IPS DF 4.7 (cell line): ENCODE data around the gene C11orf97.
"Not testable (repeated sequence)": the region's sequence is repeated elsewhere in the genome, so short reads cannot be mapped to it uniquely, and the experiment has no call there.

Source experiments
- DNase-seq: peaks from one replicate; pipeline ENCODE4 v3.0.0-alpha.2; 2013; ENCODE audit warnings: low spot score; ENCODE audit errors: extremely low read depth

Gene C11orf97, protein sequence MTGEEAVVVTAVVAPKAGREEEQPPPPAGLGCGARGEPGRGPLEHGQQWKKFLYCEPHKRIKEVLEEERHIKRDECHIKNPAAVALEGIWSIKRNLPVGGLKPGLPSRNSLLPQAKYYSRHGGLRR

DNA sequence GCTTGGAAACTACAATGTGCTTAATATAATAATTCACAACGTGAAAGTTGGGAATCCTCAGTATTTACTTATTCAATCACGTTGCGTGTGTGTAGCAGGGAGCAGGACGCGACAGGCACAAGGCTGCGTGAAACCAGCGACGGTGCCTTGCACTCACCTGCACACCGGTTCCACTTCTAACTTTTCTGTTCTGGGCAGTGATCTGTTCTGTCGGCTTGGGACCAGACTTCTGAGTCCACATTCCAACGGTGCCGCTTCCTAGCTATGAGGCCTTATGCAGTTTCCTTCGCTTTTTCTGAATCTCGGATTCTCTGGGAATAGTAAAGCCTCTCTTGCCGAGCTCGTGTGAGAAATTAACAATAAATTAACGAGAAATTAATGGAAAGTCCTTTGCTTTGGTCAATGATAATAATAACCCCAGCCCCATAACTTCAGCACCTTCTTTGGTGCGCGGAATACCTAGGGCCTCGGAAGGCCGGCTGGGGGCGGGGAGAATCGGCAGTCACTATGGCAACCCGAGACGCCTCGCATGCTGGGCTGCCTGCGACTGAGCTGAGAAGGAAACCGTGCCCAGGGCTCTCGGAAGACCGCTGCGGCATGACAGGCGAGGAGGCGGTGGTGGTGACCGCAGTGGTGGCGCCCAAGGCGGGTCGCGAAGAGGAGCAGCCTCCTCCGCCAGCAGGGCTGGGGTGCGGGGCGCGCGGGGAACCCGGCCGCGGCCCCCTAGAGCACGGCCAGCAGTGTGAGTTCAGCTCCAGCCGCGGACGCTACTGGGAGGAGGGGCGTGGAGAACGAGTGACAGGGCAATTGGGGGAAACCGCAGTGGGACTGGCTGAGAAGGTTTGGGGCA, at the start of gene C11orf97:
C11orf97 (plus strand) TSS at position 530 of the 850 bp plus-strand sequence; CDS start at position 598, 68 bp downstream.
- no peak for DNase-seq

DNA sequence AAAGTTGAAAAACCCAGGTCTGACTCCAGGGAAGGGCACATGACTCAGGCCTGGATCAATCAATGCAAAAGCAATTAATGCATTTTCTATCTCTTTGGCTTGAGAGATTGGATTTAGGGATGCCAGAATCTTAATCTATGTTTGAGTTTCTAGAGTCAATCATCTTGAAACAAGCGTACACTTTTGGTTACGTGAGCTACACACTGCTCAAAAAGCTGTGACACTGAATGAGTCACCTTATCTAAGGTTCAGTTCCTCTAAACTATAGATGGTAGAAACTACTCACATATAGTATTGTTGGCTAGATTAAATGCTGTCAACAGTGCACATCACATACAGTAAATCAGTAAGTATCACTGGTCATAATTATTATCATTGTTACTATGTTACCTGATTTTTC, 42.8 kb upstream of the C11orf97 start:
- no peak for DNase-seq

DNA sequence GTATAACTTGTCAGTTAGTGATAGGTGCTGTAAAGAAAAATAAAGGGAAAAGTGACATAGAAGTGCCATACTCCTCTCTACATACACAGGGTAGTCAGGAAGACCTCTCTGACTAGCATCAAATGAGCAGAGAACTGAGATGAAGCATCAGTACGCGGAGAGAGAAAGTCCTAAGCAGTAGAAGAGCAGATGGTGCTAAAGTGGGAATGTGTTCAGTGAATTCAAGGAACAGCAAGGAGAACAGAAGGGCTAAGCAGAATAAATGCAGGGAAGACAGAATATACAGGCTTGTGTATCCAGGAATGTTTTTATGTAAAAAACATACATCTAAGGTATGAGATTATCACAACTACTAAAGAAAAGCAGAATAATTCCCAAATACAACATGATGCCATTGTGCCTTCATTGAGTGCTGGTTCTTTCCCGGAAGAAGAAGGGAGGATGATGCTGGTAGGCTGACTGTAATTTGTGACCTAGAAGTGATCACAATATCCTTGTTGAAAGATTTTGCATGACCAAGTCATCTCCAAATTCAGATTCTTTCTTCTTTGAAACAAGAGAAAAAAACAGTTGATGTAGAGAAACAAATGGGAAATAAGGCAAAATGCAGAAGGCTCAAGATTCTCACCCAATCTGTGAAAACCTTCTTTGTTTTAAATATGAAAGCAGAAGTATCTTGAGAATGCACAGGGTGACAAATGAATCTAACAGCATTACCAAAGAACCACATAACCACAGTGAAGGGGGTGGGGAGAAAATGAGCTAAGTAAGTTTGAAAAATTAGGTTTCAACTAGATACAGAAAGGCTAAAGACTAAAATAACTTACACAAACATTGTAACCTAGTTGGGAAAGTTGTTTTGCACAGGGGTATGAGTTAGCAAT, 39.1 kb upstream of the C11orf97 start:
- peak; percentile 14 for DNase-seq

DNA sequence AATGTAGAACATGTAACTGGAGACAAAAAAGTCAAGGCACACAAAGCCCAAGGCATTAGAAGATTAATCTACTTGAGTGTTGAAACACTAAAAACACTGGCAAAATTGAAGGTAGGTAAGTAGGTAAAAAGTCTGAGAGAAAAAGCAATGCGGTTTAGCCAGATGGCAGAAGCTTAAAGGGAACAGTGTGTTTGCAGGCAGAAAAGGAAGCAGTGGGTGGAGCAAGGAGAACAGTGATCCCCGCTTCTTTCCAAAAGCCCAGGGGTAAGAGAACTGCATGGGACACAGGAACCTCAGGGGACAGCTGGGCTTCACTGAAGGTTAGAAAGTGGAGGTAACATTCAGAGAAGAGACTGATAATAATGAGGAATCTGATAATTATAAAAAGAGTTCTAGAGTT, 34.6 kb upstream of the C11orf97 start:
- no peak for DNase-seq

DNA sequence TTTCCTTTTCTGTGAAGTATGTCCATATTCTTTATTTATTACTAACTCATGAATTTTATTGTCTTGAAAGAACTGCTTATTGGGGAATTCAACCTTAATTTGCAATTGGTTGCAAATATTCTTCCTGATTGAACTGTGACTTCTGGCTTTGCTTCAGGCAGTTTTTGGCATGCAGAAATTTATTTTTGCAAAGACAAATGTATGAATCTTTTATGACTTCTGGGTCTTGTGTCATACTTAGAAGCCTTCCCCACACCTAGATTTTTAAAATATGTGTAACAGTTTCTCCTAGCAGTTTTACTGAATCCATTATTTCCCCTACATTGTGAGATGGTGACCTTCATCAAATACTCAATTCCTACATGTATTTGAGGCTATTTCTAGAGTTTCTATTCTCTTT, 30.9 kb upstream of the C11orf97 start:
- no peak for DNase-seq

DNA sequence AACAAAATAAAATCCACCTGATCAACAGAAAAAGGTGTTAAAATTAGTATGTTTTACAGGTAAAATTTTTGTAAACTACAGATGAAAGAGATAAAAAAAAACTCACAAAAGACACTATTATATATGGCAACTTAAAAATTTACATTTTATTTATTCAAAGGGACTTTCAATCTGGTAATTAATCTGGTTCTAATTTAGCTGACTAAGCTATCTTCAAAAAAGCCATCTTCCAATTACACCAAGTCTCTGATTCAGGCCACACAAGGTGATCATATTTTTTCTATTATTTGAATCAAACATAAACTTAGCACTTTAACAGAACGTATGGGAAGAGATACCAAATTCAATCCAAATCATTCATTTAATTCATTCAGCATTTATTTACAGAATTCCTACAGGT, 26.2 kb upstream of the C11orf97 start:
- no peak for DNase-seq

DNA sequence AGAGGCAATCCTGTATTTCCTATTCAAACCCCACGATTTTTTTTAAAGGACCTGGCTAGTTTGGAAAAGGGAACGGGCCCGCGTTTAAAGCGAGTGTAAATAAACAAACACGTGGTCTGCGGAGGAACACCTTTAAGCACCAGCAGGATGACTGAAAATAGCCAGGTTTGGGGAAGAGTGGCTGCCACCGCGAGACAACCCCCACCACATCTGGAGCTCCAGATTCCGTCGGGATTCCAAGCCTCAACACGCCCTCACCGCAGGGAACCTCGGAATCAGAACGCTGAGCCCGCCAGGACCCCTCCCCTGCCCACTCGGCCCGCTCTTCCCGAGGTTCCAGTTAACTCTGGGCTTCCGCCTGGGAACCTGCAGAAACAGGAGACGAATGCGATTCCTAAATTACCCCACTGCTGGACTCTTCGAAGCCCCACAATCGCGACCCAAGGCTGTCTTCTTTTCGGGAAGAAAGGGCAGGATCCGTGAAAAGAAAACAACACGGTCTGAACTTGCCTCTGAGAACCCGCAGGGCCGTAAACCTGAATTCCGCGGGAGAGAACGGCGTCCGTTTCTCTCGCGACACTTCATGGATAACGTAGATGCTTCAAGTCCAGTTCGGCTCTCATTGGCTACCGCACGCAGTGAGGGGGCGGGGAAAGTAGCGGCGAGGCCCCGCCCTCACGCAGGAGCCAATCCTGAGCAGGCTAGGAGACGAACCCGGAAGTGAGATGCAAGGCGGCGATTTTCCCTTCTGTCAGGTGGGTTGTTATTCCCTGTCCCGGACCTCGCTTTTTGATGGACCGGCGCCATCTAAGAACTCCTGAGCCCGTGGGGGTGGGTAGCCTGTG, 18.8 kb upstream of the C11orf97 start, which contains the start of the genes ANKRD49 and MRE11:
ANKRD49 (plus strand) TSS at position 704 of the 845 bp plus-strand sequence. CDS start 2,710 bp downstream, outside the sequence.
MRE11 (minus strand) TSS at position 564 of the 845 bp plus-strand sequence. CDS start 1,043 bp downstream, outside the sequence.
- DNase-seq, result peak; percentile 84

DNA sequence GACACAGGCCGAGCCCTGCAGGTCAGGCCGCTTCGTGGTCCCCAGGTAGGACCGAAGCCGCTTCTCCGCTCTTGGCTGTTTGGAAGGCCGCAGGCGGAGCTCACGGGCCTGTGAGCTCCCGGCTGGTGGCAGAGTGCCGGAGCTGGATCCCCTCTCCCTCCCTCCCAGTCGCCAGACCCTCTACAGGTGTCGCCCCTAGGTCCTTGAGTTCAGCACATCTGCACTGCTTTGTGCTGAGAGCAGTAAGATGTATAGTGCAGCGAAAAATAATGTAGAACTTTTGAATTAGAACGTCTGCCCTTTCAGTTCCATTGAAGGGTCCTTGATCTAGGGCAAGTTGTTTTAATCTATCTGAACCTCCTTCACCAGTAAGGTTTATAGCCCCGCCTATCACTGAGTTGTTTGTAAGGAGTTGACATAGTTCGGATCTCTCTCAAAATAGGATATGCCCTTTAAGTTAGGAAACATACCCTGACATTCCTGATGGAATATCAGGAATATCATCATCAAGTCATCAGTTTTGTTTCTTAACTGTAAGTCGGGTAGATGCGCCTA, 18.1 kb upstream of the C11orf97 start:
- DNase-seq, result no peak

DNA sequence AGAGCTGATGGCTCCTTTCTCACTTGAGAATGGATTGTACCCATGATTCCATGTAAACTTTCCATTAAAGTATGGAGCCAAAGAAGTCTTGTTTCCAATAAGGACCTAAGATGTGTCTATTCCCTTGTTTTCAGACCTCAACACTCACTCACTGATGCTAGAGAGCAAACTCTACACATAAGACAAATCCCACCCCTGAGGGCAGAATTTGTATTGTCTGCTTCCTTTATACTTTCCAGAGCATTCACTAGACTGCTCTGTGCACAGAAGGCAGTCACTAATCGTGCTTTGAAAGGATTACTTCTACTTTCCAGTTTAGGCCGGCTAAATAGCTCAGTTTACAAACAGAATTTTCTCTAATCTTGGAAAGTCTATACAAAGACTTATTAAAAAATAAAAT, 12.1 kb upstream of the C11orf97 start:
- no peak for DNase-seq

DNA sequence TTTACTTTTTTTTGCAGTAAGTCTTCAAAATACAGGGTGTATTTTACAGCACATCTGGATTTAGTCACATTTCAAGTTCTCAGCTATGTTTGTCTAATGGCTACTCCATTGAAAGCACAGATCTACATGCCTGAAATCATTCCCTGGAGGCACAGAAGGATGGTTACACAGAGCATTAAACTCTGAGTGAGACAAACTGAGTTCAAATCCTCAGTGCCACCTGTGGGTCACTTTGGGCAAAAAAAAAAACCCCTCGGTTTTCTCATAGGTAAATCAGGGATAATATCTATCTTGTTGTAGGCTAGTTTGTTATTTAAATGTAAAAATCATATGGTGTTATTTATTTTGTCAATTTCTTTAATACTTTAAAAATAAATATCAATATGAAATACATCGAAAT, 10.7 kb upstream of the C11orf97 start:
- DNase-seq, result no peak

DNA sequence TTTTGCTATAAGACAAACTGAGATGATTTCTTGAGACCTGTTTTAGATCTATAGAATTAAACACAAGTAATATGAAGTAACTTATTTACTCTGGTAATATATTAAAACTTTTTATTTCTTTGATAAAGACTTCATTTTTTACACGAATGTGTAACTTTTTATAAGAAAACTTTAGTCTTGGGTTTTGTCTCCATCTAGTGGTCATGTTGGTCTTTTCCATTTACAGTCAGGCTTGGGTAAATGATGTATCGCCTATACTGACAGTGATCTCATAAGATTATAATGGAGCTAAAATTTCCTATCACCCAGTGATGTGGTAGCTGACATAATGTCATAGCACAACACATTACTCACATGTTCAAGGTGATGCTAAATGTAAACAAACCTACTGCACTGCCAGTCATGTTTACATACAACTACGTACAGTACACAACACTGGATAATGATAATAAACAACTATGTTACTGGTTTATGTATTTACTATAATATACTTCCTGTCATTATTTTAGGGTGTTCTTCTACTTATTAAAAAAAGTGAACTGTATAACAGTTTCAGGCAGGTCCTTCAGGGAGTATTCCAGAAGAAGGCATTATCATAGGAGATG, 7.5 kb upstream of the C11orf97 start:
- no peak for DNase-seq

DNA sequence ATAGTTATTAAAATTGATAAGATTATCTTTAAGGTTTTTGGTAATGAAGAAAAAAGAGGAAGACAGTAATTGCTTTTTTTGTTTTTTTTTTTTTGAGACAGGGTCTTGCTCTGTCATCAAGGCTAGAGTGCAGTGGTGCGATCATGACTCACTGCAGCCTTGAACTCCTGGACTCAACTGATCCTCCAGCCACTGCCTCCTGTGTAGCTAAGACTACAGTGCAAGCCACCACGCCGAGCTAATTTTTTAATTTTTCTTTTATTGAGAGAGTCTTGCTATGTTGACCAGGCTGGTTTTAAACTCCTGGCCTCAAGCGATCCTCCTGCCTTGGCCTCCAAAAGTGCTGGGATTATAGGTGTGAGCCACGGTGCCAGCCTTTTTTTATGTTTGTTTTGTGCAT, 5.7 kb upstream of the C11orf97 start:
- DNase-seq, result not testable (repeated sequence)

DNA sequence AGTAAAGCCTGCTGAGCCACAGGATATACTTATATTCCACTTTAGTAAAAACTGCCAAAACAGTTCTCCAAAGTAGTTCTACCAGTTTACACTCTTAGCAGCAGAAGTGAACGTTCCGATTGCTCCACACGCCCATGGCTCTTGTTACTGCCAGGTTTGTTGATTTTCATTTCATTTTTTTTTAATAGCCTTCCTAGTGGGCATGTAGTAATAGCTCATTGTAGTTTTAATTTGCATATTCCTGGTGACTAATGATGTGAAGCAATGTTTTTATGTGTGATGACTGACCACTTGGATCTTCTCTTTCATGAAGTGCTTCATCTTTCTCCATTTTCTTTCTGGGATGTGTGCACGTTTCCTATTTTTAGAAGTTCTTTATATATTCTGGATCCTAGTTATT, 4.8 kb upstream of the C11orf97 start:
- no peak for DNase-seq

DNA sequence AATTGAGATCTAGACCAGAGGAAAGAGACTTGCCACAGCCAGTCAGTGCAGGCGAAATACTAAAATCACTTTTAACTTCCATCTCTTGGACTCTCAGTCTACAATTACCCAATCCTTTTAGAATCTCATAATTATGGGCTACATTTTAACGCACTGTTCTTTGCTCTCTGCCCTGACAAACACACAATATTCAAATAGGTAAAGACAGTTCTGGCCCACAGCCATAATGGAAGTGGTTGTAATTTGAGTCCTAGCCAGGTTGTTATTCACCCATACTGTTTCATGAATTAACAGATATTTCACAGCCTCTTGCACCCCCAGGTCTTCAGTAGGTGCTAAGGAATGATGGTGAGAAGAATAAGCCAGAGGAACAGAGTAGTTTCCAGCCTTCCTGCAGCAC, 830 bp downstream of the C11orf97 start:
- no peak for DNase-seq

DNA sequence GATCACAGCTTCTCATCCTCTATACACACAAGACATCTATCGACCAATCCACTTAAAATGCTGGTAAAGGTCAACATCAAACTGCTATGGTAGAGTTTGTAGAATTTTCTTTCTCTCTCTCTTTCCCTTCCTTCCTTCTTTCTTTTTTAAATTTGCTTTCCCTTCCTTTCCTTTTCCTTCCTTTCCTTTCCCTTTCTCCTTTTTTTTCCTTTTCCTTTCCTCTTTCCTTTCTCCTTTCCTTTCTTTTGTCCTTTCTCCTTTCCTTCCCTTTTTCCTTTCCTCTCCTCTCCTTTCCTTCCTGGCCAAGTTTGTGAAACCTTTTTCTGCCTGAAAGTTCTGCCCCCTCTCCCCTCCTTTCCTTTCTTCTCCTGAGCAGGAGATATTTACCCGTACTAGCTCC, 3.1 kb downstream of the C11orf97 start:
- DNase-seq, result no peak

DNA sequence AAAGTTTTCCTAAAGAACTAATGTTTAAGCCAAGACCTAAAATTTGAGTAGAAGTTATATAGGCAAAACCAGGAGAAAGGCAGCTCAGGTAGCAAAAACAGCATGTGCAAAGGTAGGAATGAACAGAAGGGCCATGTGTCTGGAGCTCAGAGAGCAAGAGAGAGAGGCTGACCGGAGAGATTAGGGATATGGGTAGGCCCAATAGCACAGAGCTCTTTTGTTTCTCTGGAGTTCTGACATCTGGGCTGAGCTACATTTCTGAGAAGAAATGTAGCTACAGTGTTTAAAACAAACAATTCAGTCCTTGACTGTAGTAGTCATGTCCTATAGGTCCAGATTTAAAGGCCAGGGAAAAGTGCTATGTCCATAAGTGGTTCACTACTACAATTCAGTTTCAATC, 4.5 kb downstream of the C11orf97 start:
- DNase-seq, result no peak

DNA sequence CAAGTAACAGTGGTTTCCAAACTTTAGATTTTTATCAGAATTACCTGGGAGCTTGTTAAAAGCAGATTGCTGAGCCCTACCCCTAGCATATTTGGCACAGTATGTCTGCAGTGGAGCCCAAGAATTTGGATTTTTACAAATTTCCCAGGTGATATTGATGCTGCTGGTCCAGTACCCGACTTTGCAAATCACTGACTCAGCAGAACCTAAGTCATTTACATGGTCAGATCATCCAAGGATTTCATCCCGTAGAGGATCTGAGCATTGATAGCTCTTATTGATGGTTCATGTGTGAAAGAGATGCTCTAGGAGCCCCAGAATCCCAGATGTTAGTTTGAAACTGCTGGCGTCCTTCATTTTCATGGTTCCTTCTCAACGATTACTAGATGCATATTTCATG, 6.0 kb downstream of the C11orf97 start:
- no peak for DNase-seq

DNA sequence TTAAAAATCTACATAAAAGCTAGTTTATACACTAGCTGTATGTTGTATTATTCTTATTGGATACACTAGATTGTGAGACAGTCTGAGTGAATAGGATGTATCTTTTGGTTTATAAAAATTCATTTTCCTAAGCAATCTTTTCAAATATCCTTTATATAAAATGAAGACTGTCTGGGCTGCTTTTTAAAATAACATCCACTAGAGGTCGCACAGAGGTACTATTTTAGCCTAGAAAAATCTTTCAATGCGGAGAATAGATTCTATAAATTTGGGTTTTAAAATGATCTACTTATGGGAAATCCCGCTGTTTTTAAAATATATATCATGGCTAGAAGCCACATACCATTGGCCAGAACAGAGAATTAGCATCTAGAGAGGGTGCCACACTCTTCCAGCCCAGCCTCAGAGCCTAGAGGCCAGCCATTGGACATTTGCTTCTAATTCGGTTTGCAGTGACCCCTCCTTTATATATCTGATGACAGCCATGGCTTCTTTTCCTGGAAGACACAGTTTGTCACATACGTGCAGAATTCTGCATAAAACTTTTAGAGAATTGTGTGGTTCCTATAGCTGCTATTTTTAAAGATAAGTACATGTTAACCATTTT, 7.3 kb downstream of the C11orf97 start:
- no peak for DNase-seq

DNA sequence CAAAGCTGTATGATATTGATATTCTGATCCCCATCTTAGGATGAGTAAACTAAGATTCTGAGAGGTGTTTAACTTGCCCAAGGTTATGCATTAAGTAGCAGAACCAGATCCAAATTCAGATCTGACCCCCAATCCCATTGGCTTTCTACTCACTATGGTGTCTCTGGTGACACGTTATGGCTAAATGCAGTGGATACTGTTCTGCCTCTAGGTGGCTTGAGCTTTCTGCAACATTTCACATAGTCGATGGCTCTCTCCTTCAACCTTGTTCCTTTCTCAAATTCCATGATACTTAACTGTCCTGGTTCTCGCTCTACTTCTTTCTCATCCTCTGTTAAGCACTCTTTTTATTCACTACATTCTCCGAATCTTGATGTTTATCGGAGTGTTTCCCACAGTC, 9.4 kb downstream of the C11orf97 start:
- no peak for DNase-seq

DNA sequence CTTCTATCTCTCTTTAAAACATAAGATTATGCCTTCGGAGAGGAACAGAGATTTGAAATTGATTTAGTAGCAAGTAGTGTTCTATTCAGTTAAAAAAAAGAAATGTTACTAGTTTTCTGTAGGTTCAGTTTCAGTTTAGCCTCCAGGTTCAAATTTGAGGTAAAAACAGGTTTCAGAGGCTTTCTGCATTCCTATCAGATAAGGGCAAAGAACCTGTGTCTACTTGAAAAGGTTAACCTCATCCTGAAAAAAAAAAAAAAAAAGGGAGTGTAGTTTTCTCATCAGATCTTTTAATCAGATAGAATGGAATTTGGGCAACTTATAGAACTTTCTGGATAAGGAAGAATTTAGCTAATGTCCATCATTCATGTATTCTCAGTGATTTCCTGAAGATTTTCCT, 12.1 kb downstream of the C11orf97 start:
- no peak for DNase-seq
